PC-3 (cell line): ENCODE measurements around the gene RND2.

ENCODE experiments used
- EZH2 ChIP-seq: fragments of 300-600 bp; sonication (generic); IDR thresholded peaks from one replicate; pipeline ENCODE4 v1.6.1; 2017; ENCODE audit warnings: antibody characterized with exemption, mild to moderate bottlenecking, low read length; ENCODE audit not compliant: unreplicated experiment
- EZH2phosphoT487 ChIP-seq: fragments of 300-600 bp; sonication (generic); IDR thresholded peaks from 2 replicates; pipeline ENCODE4 v1.6.1; 2018; ENCODE audit warnings: mild to moderate bottlenecking, antibody characterized with exemption, low read length, borderline replicate concordance
- TF ChIP-seq, protein P1 (sequence below): fragments of 300-600 bp; sonication (generic); conservative IDR thresholded peaks from 2 replicates; pipeline ENCODE4 v1.5.1; 2017; ENCODE audit warnings: antibody characterized with exemption, low read depth, mild to moderate bottlenecking, low read length

DNA sequence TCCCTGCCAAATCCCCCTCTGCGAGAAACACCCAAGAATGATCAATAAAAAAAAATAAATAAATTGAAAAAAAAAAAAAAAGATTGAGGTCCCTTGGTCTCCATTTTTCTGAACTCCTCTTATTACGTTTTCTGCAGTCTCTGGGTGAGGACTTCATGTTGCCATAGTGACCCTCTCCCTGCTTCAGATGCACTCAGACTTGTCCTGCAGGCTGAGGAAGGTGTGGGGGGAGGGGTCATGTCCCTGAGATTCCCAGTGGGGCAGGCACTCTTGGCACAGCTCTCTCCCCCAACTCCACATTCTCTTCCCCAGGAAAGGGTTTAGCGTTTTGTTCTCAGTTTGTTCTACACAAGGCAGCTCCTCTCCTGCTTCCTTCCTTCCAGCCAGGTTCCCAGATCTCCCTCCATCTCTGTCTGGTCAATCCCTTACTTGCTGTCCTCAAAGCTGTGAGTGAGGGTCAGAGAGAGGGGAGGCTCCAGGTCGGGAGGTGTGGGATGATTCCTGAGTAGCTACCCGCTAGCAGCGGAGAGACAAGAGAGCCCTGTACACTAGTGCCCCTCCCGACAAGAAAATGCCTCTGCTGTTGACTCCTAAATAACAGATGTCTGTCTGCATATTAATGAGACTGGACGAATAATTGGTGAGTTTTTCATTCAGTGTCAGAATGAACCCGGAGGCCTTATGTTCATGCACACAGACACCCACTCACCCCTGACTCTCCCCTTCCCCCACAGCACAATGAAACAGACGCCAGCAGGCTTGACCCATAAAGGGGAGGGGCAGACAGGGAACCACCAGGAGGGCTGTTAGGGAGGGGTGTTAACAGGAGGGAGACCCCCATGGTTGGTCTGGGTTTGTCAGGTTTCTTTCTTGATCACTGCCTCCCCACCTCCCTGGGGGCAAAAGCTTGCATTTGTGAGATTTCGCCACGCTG is 9.2 kb downstream of the RND2 start:
- TF ChIP-seq, protein P1, sequence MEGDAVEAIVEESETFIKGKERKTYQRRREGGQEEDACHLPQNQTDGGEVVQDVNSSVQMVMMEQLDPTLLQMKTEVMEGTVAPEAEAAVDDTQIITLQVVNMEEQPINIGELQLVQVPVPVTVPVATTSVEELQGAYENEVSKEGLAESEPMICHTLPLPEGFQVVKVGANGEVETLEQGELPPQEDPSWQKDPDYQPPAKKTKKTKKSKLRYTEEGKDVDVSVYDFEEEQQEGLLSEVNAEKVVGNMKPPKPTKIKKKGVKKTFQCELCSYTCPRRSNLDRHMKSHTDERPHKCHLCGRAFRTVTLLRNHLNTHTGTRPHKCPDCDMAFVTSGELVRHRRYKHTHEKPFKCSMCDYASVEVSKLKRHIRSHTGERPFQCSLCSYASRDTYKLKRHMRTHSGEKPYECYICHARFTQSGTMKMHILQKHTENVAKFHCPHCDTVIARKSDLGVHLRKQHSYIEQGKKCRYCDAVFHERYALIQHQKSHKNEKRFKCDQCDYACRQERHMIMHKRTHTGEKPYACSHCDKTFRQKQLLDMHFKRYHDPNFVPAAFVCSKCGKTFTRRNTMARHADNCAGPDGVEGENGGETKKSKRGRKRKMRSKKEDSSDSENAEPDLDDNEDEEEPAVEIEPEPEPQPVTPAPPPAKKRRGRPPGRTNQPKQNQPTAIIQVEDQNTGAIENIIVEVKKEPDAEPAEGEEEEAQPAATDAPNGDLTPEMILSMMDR, result no peak
- no peak for TF ChIP-seq EZH2phosphoT487
- no peak for TF ChIP-seq EZH2
